NCI-H2227 treated with DMSO at 0.1 percent for 48 hours (cell line): ENCODE measurements around the gene BMAL2.

Experiments used
- DNase-seq: peaks from one replicate; lab custom pipeline; 2025; lab: John Stamatoyannopoulos, UW

BMAL2 gene

GRCh38 chr12:27324530-27324929 is 8.1 kb upstream of the BMAL2 start:
- no peak for DNase-seq

GRCh38 chr12:27330846-27331245 is 1.8 kb upstream of the BMAL2 start:
- DNase-seq: no peak

DNA sequence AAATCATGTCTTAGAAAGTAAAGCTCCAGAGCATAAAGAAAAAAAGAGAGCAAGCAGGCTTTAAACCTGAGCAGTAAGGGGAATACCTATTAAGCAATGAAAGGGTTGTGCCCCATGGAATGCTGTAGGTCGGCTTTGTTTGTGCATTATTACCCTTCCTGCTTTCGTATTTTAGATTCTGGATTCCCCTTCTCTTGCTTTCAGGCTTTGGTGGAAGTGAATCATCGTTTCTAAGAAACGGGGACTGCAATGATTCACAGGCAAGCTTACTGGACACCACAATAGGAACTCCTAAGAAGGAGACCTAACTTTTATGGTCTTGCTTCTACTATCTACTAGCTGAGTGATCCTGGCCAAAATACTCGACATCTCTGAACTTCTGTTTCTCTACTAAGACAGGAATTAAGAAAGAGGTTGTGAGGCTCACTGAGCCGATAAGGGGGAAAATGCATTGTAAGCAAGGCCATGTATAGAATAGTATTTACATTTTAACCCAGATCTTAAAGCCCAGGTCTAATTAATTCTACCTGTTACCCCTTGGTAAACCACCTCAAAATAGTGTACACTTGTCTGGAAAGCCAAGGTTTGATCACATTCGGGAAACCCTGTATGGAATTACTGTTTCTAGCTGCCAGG is 1.2 kb upstream of the BMAL2 start:
- DNase-seq: no peak

- DNase-seq: no peak
Measured at GRCh38 chr12:27331927-27332324, 710 bp upstream of the BMAL2 start.

GRCh38 chr12:27332407-27332713 is 276 bp upstream of the BMAL2 start:
- no peak for DNase-seq

DNA sequence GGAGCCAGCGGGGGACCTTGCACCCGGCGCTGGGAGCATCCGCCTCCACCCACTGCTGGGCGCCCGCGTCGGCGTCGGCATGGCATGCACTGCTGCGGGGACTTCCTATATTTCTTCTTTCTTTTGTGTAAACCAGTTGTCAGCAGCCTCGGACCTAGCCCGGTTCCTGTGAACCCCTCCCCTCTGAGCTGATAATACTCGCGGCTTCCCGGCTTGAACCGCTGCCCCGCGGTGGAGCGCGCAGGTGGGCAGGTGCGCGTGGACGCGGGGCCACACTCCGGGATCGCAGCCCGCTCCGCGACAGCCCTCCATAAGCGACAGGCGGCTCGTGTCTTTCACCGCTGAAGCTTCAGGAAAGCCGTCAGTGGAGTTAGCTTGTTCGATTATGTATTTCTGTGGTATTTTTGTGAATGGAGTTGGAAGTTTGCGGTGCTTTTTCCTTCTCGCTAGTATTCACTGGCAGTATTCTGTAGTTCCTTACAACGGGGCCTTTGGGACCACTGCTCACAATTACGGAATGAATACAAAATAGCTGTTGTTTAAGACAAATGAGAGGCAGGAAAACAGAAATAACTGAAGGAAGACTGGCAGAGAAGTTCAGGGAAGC is 870 bp downstream of the BMAL2 start:
- no peak for DNase-seq

GRCh38 chr12:27334042-27334720 is 1.5 kb downstream of the BMAL2 start:
- DNase-seq: no peak

GRCh38 chr12:27334721-27335082 is 2.1 kb downstream of the BMAL2 start:
- no peak for DNase-seq

GRCh38 chr12:27335364-27336281 is 3.0 kb downstream of the BMAL2 start:
- no peak for DNase-seq

DNA sequence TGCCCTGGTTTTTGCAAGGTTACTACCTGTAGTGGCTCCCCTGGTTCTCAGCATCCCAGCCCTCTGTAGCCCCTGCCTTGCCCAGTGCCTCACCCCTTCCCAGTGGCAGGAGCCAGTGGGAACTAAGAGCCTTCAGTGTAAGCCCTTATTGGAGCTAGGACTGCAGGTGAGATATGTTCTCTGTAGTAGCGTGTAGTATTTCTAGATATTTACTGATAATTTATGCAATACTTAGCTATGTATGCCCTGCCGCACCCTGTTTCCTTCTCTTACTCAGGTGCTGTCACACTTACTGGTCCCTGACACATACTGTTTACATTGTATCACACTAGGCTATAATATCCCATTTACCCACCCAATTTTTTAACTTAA is 3.6 kb downstream of the BMAL2 start:
- no peak for DNase-seq

GRCh38 chr12:27337376-27337775 is 4.7 kb downstream of the BMAL2 start:
- DNase-seq: no peak

GRCh38 chr12:27338473-27338872 is 5.8 kb downstream of the BMAL2 start:
- no peak for DNase-seq

- DNase-seq: no peak
Measured at GRCh38 chr12:27340971-27341370, 8.3 kb downstream of the BMAL2 start.

DNA sequence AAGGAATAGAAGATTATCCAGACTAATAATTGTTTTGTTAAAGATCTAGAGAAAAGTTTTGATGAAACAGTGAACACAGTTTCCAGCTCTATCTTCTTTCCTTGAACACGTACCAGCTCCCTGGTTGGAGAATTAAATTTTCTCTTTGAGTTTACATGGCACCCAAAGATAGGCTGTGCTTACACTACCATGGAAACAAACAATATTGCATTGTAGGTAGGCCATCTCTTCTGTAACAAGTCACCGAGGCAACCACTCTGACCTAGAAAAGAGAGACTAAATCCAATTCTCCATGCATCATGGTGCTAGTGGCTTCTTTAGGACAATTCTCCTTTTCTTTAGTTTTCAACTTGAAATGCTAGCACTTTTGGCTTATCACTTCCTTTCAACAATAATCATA is 9.9 kb downstream of the BMAL2 start:
- DNase-seq: no peak

- DNase-seq: no peak
Measured at GRCh38 chr12:27343255-27344000, 10.8 kb downstream of the BMAL2 start.

- no peak for DNase-seq
Measured at GRCh38 chr12:27344246-27344645, 11.6 kb downstream of the BMAL2 start.

DNA sequence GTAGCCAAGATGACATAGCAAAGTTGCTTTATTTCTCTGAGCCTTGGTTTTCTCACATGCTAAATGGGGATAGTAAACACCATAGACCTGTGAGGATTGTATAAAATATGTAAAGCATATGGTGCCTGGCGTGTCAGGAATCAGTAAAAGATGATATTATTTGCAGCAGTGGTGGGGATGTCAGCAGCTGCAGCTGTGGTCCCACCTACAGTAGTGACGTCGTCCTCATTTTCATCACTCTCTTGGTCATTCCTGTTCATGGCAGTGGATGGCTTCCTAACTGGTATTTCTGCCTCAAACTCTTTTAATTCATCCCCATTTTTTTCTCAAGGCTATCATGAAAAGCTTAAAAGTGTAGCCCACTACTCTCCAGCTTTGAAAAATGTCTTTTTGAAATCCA is 12.1 kb downstream of the BMAL2 start:
- no peak for DNase-seq

DNA sequence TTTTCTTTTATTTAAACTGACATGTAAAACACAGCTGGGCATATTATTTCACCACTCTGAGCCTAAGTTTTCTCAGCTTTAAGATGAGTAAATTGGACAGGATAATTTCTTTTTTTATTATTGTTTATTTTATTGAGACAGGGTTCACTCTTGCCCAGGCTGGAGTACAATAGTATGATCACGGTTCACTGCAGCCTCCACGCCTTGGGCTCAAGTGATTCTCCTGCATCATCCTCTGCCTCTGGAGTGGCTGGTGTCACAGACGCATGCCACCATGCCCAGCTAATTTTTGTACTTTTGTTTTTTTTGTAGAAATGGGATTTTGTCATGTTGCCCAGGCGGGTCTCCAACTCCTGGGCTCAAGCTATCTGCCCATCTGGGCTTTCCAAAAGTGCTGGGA is 12.7 kb downstream of the BMAL2 start:
- DNase-seq: no peak

GRCh38 chr12:27347779-27348178 is 15.1 kb downstream of the BMAL2 start:
- no peak for DNase-seq

DNA sequence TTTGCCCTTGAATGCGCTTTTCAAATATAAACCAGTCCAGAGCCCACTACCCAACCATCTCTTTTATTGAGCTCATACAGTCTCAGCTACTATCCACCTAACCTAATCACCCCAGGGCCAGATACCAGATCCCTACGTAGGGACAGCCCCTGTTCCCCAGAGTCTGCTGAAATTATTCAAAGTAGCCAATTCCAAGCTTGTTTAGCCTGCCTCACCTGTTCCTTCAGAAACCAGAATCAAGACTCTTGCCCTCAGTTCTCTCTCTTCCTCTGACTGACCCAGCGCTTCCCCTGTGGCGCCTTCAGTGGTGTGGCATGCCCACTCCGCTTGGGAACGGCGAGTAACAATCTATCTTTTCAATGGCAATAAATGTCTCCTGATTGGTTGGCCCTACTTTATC is 18.8 kb downstream of the BMAL2 start:
- no peak for DNase-seq

GRCh38 chr12:27355486-27355885 is 22.9 kb downstream of the BMAL2 start:
- DNase-seq: no peak

DNA sequence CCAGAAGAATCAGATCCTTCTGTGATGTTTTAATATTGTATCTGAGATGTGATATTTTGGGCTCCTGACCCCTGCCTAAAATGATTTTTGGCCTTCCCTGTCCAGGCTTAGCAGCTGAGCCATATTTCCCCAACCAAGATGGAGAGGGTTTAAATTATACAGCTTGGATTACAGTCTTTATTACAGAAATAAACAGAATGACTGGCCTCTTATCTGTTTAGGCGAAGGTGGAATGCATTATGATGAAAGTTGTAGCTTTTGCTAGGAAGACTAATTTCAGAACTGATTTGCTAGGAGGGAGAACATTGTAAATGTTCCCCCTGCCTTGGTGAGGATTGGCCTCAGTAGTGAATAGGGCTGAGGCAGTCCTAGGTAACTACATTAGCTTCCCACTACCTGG is 23.3 kb downstream of the BMAL2 start:
- no peak for DNase-seq
